ENCODE measurements around the gene ZMYM5. TPM values are rescaled to one million over a fixed set of nuclear protein-coding genes. Genes with fewer than 3 reads are reported as not detected.
"Not testable (repeated sequence)": the region's sequence is repeated elsewhere in the genome, so short reads cannot be mapped to it uniquely, and the experiment has no call there.

Gene ZMYM5
- total and polyA plus RNA-seq, 2 of the 13 experiments (the other 11 are each of a cell fraction or from before 2014, with no cell fraction given): 7.8 to 9.4 TPM

GRCh38 chr13:19782727-19783682, 80.4 kb downstream of the ZMYM5 start, which contains the start of gene PSPC1 (continued):
- TF ChIP-seq ZMYM4 (CRISPR knock-in tag; IDR thresholded peaks at IDR 0.05) (peak; percentile 87), SOX5 (CRISPR knock-in tag; IDR thresholded peaks at IDR 0.05; ENCODE audit: borderline replicate concordance) (0 out of 2 replicates have a peak, but pooled peaks have one; percentile 12), NONO (CRISPR knock-in tag; conservative IDR thresholded peaks at IDR 0.05) (peak; percentile 53; the same call in 1 of the 2 replicates), GABPB1 (CRISPR knock-in tag; IDR thresholded peaks at IDR 0.05) (peak; percentile 30; the same call in 1 of the 2 replicates), POLR2G (IDR thresholded peaks at IDR 0.05; ENCODE audit: low read depth, low read length) (peak; percentile 92), PHF20 (CRISPR knock-in tag; IDR thresholded peaks at IDR 0.05) (peak; percentile 43; the same call in 1 of the 2 replicates), TAF1 (CRISPR knock-in tag; IDR thresholded peaks at IDR 0.05) (peak; percentile 82), IKZF5 (CRISPR knock-in tag; IDR thresholded peaks at IDR 0.05) (peak; percentile 37; the same call in 1 of the 2 replicates), THAP9 (CRISPR knock-in tag; IDR thresholded peaks at IDR 0.05; ENCODE audit: borderline replicate concordance) (0 out of 2 replicates have a peak, but pooled peaks have one; percentile 23), CBFB (CRISPR knock-in tag; IDR thresholded peaks at IDR 0.05) (0 out of 2 replicates have a peak, but pooled peaks have one; percentile 19), SP2 (CRISPR knock-in tag; IDR thresholded peaks at IDR 0.05) (0 out of 2 replicates have a peak, but pooled peaks have one; percentile 11), BRD4 (CRISPR knock-in tag; IDR thresholded peaks at IDR 0.05) (peak; percentile 82), ZNF460 (CRISPR knock-in tag; IDR thresholded peaks at IDR 0.05; ENCODE audit: borderline replicate concordance) (peak; percentile 86; the same call in 1 of the 2 replicates), GMEB1 (CRISPR knock-in tag; IDR thresholded peaks at IDR 0.05; ENCODE audit: borderline replicate concordance) (peak; percentile 47; the same call in 1 of the 2 replicates), HOMEZ (CRISPR knock-in tag; IDR thresholded peaks at IDR 0.05; ENCODE audit: low read depth) (peak; percentile 88; the same call in 1 of the 2 replicates), TFE3 (CRISPR knock-in tag; IDR thresholded peaks at IDR 0.05) (0 out of 2 replicates have a peak, but pooled peaks have one; percentile 14), POGZ (CRISPR knock-in tag; IDR thresholded peaks at IDR 0.05) (peak; percentile 74)
- TF ChIP-seq NONO (IDR thresholded peaks at IDR 0.05): not testable (repeated sequence)

Measured in HepG2 (cell line).